GM18511 (cell line): ENCODE results near the gene TRIM26.
"Not testable (repeated sequence)": the region's sequence is repeated elsewhere in the genome, so short reads cannot be mapped to it uniquely, and the experiment has no call there.

Experiments used
- ATAC-seq: cut with Tn5 transposase; IDR thresholded peaks from one replicate; pipeline ENCODE4 v1.9.1; 2021; ENCODE audit warnings: mild to moderate bottlenecking, moderate library complexity; ENCODE audit not compliant: unreplicated experiment

The TRIM26 gene

GRCh38 chr6:30154709-30155519, 58.3 kb downstream of the TRIM26 start:
- ATAC-seq, result no peak

- no peak for ATAC-seq
Observed at GRCh38 chr6:30154061-30154460, 59.1 kb downstream of the TRIM26 start.

- ATAC-seq, result no peak
Observed at GRCh38 chr6:30152910-30153610, 60.1 kb downstream of the TRIM26 start.

- ATAC-seq, result no peak
Observed at GRCh38 chr6:30152016-30152673, 61.1 kb downstream of the TRIM26 start.

GRCh38 chr6:30151580-30151979, 61.6 kb downstream of the TRIM26 start:
- ATAC-seq, result no peak

GRCh38 chr6:30150671-30151395, 62.4 kb downstream of the TRIM26 start:
- ATAC-seq, result no peak

GRCh38 chr6:30149858-30150550, 63.2 kb downstream of the TRIM26 start:
- ATAC-seq, result no peak

- no peak for ATAC-seq
Observed at GRCh38 chr6:30149234-30149633, 64.0 kb downstream of the TRIM26 start.

GRCh38 chr6:30147096-30147495, 66.1 kb downstream of the TRIM26 start:
- no peak for ATAC-seq

- ATAC-seq, result no peak
Observed at GRCh38 chr6:30145818-30146217, 67.4 kb downstream of the TRIM26 start.

- no peak for ATAC-seq
Observed at GRCh38 chr6:30144811-30145210, 68.4 kb downstream of the TRIM26 start.

- ATAC-seq, result no peak
Observed at GRCh38 chr6:30143780-30144179, 69.4 kb downstream of the TRIM26 start.

- no peak for ATAC-seq
Observed at GRCh38 chr6:30142665-30143064, 70.5 kb downstream of the TRIM26 start.

- ATAC-seq, result not testable (repeated sequence)
Observed at GRCh38 chr6:30140240-30140639, 73.0 kb downstream of the TRIM26 start.

GRCh38 chr6:30136570-30137286, 76.5 kb downstream of the TRIM26 start:
- ATAC-seq, result no peak

GRCh38 chr6:30135757-30136156, 77.4 kb downstream of the TRIM26 start, which contains the start of gene TRIM40:
TRIM40 (plus strand) TSS chr6:30136140; CDS start chr6:30137037, 897 bp downstream.
- no peak for ATAC-seq

GRCh38 chr6:30135147-30135546, 78.1 kb downstream of the TRIM26 start:
- ATAC-seq, result no peak
